Body of pancreas (tissue), 4 donors: ENCODE data around the gene DLGAP1. TPM values are rescaled to one million over a fixed set of nuclear protein-coding genes. Genes with fewer than 3 reads are reported as not detected.

Experiments
- ATAC-seq: fragments of 150-250 bp; one replicate; pipeline ENCODE4 v1.9.1; 2016
- DNase-seq, 4 donors: peaks; one replicate each; pipeline ENCODE4 v3.0.0-alpha.2; 2019
- H3K27ac ChIP-seq, 4 donors: fragments of 200-600 bp; sonication (generic); 1 replicate in 3 of 4; 2 replicates in 1 of 4; pipeline versions ENCODE4 v1.5.1 to v1.6.1; 2016 to 2019; ENCODE audit warnings: mild to moderate bottlenecking in 1 of 4, mixed read lengths in 1 of 4, moderate library complexity in 1 of 4
- H3K27me3 ChIP-seq, 2 donors: fragments of 200-600 bp; sonication (generic); one replicate each; pipeline ENCODE4 v1.6.0; 2016; ENCODE audit warnings: mild to moderate bottlenecking in 1 of 2
- H3K36me3 ChIP-seq, 2 donors: fragments of 200-600 bp; sonication (generic); replicated peaks in 1 of 2; 2 replicates each; pipeline ENCODE4 v1.5.1; 2016; ENCODE audit warnings: low read depth in 2 of 2; ENCODE audit not compliant: insufficient read depth in 1 of 2
- H3K4me1 ChIP-seq: fragments of 200-600 bp; sonication (generic); one replicate; pipeline ENCODE4 v1.6.0; 2016
- H3K4me3 ChIP-seq, 2 donors: fragments of 200-600 bp; sonication (generic); 1 replicate in 1 of 2; 2 replicates in 1 of 2; pipeline ENCODE4 v1.5.1; 2016 to 2019
- H3K9me3 ChIP-seq, 3 donors: fragments of 200-600 bp; sonication (generic); 1 replicate in 2 of 3; 2 replicates in 1 of 3; pipeline ENCODE4 v1.5.1; 2016
- POLR2A ChIP-seq, 3 donors: fragments of 450-650 bp; IDR thresholded peaks; one replicate each; pipeline ENCODE4 v1.6.1; 2016; ENCODE audit warnings: antibody characterized with exemption in 3 of 3, mild to moderate bottlenecking in 2 of 3
- WGBS, 2 donors: methylation state at CpG; one replicate each; pipeline ENCODE4 v1.1.5; 2017; 5-methylcytosine and 5-hydroxymethylcytosine counted together
- intact Hi-C: fragments of 100-400 bp; cut with DNase I; formaldehyde crosslinking; loops from one replicate; pipeline ENCODE4 v1.15.1; 2023
- total RNA-seq, 2 donors: library from RNA; depleted of rRNA; stranded (reverse); fragments of >200 nt; gene quantifications; one replicate each; pipeline ENCODE4 v1.1.0, GENCODE V29; 2016
- TF ChIP-seq, protein P1 (sequence below), 7 experiments: fragments of 450-650 bp in 4 of 7; fragments of 200-600 bp in 3 of 7; sonication (generic) in 3 of 7; IDR thresholded peaks; one replicate each; pipeline ENCODE4 v1.5.1; 2016 to 2019; ENCODE audit warnings: antibody characterized with exemption in 7 of 7

DLGAP1 gene
- total RNA-seq, 2 donors from 2014 or later = 0.52 to 7.9 TPM

DNA sequence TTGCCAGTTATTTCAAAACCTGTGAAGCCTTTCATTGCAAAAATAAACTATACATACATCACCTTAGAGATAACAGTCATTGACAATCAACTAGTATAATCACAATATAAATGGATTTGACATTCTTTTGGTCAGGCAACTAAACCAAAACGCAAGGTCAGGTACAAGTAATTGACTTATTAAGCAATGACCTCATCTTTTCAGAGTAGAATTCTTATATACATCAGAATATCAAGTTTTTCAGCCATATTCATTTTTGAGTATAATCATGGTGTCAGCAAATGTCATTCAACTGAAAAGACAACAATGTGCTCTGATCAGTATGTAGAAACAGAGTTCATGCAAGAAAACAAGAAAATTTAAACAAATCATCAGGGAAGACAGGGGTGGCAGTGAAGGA lies 796.6 kb downstream of the DLGAP1 start:
- intact Hi-C loops = no loop called here
- TF ChIP-seq, protein P1, sequence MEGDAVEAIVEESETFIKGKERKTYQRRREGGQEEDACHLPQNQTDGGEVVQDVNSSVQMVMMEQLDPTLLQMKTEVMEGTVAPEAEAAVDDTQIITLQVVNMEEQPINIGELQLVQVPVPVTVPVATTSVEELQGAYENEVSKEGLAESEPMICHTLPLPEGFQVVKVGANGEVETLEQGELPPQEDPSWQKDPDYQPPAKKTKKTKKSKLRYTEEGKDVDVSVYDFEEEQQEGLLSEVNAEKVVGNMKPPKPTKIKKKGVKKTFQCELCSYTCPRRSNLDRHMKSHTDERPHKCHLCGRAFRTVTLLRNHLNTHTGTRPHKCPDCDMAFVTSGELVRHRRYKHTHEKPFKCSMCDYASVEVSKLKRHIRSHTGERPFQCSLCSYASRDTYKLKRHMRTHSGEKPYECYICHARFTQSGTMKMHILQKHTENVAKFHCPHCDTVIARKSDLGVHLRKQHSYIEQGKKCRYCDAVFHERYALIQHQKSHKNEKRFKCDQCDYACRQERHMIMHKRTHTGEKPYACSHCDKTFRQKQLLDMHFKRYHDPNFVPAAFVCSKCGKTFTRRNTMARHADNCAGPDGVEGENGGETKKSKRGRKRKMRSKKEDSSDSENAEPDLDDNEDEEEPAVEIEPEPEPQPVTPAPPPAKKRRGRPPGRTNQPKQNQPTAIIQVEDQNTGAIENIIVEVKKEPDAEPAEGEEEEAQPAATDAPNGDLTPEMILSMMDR (IDR thresholded peaks at IDR 0.05) = no peak
- TF ChIP-seq POLR2A (IDR thresholded peaks at IDR 0.05) = no peak
- Histone ChIP-seq H3K27me3 (no peaks in the 10 kb centered on the region), H3K9me3 (no peaks in the 10 kb centered on the region), H3K36me3 (no peaks in the 10 kb centered on the region), H3K4me3 (no peak overlapping the region), H3K4me1 (no peaks in the 10 kb centered on the region), H3K27ac (no peak overlapping the region)
- no peak for DNase-seq
- no peak for ATAC-seq
- WGBS, 2 donors = 66 to 68% methylated on average over 1 of the region's 1 CpG

DNA sequence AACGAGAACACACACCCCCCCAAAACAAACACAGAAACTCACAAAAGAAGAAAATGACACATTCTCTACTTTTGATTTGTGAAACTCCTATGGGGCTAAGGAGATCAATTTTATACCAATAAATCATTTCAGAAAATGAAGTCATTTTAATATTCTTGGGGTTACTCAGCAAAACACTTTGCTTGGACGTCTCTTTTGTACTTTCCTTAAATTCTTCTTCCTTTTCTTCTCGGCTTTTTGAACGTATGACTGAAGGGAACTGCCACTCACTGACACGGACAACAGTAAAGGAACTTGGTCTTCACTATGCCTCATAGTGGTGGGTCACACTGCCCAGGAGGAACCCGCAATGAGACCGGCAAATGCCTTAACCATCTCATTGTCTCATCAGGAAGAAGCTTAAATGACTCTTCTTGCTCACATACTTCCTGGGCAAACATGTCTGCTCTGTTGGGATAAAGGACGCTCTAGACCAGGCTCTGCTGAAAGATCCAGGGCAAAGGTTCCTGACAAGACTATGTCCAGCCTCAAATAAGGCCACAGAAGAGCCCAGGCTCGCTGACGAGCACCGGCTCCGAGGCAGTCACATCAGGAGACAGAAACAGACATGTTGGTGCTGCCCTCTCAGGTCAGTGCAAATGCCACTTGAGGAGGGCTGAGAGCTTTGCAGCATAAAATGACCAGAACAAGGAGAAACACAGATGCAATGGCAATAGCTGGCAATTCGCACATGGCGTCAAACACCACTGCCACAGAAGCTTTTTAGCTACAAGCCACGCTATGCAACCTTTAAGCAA lies 799.7 kb downstream of the DLGAP1 start:
- ATAC-seq (no peak), DNase-seq (peak in 1 of 4 donors; percentile 16)
- H3K27ac ChIP-seq = no peak overlapping the region
- intact Hi-C loops = no loop called here
- no peaks in the 10 kb centered on the region for H3K27me3 ChIP-seq
- H3K4me3 ChIP-seq = no peak overlapping the region
- no peaks in the 10 kb centered on the region for H3K4me1 ChIP-seq
- WGBS, 2 donors = 76 to 77% methylated on average over 11 to 15 of the region's 15 CpGs
- TF ChIP-seq, protein P1 (IDR thresholded peaks at IDR 0.05) = no peak
- TF ChIP-seq POLR2A (IDR thresholded peaks at IDR 0.05) = no peak
- no peaks in the 10 kb centered on the region for H3K36me3 ChIP-seq
- H3K9me3 ChIP-seq = no peaks in the 10 kb centered on the region

DNA sequence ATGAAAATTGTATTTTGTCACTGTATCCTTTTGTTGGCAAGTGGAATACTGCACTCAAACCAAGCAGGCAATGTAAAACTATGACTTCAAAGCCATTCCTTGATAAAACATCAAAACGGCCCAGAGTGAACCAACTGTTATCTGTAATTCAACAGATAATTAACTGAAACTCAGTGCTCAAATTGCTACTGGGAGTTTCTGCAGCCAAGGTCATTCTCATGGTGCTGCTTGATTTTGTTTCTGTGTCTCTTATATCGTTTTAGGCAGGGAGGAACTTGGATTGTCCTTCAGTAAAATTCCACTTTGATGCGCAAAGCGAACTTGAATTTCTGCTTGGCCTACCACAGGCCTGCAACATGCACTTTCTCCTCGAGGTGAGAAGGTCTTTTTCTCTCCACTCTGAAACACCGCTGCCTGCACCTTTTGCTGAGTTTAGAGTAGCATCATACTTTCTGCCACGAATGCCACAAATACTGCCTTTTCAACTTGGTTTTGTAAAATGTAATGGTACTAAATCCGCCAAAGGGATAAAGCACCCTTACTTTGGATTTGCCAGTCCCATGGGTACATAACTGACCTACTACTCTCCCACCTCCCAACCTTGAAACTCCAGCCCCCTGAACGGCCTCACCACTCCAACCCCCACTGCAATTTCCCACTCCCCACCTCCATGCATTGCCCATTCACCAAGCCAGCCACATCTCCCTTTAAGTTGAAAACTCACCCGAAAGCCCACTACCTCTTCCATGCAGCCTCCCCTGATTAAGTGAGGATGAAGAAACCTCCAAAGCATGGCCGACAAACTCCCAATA lies 800.5 kb downstream of the DLGAP1 start:
- Histone ChIP-seq H3K4me1 (no peaks in the 10 kb centered on the region), H3K4me3 (no peak overlapping the region), H3K27me3 (no peaks in the 10 kb centered on the region), H3K27ac (no peak overlapping the region), H3K9me3 (no peaks in the 10 kb centered on the region), H3K36me3 (no peaks in the 10 kb centered on the region)
- no peak for DNase-seq
- WGBS, 2 donors = 68 to 69% methylated on average over 11 of the region's 11 CpGs
- TF ChIP-seq, protein P1 (IDR thresholded peaks at IDR 0.05) = no peak
- no peak for TF ChIP-seq POLR2A (IDR thresholded peaks at IDR 0.05)
- intact Hi-C loops = no loop called here
- no peak for ATAC-seq

DNA sequence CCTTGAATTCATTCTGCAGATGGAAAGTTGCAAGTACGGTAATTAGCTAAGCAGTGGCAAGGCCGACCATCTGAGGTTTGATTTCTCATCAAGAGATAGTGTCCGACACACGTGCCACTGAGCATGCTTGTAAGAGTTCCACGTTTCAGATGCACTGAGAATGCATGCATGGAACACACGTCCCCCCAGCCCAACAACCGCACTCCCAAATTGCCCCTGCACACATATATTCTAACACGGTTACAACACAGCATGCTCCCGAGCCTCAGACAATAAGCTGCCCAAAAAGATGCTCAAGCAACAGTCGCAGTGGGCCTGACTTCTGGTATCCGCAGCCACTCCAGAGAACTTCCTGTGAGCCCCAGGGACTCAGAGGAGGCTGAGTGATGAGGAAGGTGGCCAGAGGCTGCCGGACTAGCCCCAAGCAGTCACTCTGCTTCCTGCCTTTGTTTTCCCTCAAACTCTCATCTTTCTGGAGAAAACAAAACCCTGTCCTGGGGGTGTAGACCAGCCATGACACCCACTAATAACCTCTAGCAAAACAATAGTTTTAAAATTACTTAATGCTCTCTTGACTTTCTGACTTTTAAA lies 801.2 kb downstream of the DLGAP1 start:
- Histone ChIP-seq H3K9me3 (no peaks in the 10 kb centered on the region), H3K27me3 (no peaks in the 10 kb centered on the region), H3K36me3 (no peaks in the 10 kb centered on the region), H3K4me3 (no peak overlapping the region), H3K27ac (no peak overlapping the region), H3K4me1 (no peaks in the 10 kb centered on the region)
- WGBS, 2 donors = 85 to 86% methylated on average over 12 of the region's 12 CpGs
- DNase-seq (no peak), ATAC-seq (no peak)
- intact Hi-C loops = no loop called here
- TF ChIP-seq, protein P1 (IDR thresholded peaks at IDR 0.05) = no peak
- TF ChIP-seq POLR2A (IDR thresholded peaks at IDR 0.05) = no peak
